HS-27A (cell line): Measurements from ENCODE around the gene ITPR3.

Source experiments
- DNase-seq: peaks from one replicate; pipeline ENCODE4 v3.0.0-alpha.2; 2012; ENCODE audit warnings: low read depth, missing footprints

ITPR3 gene

DNA sequence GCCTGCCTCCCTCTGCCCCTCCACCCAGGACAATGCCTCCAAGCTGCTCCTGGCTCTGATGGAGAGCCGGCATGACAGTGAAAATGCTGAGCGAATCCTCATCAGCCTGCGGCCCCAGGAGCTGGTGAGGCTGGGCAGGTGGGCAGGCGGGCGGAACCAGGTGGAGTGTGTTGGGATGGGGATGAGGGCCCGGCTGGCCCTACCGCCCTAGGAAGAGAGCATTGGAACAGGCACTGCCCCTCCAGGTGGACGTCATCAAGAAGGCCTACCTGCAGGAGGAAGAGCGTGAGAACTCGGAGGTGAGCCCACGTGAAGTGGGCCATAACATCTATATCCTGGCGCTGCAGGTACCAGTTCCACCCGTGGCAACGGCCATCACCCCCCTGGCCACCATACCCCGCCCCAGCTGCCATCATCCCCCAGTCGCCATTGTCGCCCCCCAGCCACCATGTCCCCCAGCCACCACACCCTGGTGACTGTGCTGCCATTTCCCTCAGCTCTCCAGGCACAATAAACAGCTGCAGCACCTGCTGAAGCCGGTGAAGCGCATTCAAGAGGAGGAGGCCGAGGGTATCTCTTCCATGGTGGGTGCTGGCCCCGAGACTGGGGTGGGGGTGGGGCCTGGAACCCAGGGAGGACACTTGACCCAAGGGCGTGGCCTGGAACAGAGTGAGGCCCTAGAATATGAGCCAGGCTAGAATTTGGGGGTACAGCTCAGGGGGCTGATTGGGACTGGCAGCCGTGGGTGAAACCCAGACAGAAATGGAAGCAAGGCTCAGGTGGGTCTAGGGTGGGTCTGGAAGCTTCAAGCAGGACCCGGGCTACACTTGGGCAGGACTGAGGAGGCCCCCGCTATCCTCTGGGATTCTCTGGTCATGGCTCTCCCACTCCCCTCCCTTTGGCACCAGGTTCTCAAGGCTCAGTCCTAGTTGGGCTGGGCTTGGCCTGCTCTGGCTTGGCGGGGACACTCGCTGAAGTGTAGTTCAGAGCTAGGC, 66.2 kb downstream of the ITPR3 start:
- no peak for DNase-seq

DNA sequence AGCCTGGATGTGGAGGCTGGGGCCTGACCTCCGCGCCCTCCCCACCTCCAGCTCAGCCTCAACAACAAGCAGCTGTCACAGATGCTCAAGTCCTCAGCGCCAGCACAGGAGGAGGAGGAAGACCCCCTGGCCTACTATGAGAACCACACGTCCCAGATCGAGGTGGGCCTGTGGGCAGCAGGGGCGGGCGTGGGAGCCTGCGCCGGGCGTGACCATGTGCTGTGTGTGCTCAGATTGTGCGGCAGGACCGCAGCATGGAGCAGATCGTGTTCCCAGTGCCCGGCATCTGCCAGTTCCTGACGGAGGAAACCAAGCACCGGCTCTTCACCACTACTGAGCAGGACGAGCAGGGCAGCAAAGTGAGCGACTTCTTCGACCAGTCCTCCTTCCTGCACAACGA, 66.9 kb downstream of the ITPR3 start:
- no peak for DNase-seq

DNA sequence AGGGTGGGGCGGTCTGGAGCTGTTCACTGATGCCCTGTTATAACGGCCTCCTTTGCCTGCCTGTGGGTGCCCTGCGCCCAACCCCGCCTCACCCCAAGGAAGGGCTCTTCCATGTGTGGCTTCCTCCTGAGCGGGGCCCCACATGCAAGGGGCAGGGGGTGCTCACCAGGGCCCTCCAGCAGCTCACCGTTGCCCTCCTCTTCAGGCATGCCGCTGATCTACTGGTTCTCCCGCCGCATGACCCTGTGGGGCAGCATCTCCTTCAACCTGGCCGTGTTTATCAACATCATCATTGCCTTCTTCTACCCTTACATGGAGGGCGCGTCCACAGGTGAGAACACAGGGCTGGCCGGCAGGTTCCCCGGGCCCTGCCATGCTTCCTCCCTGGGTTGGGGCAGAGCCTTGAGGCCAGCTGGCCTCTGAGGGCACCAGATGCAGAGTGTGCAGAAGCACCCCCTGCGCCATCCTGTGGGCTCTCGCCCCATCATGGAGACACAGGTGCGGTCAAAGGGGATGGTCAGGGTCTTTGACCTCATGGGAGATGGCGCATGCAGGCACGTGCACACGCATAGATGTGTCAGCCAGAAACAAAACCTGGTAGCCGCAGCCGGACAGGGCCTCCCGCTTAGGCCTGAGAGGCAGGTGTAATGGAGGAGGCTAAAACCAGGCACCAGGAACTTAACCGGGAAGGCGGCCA, 67.5 kb downstream of the ITPR3 start:
- no peak for DNase-seq

DNA sequence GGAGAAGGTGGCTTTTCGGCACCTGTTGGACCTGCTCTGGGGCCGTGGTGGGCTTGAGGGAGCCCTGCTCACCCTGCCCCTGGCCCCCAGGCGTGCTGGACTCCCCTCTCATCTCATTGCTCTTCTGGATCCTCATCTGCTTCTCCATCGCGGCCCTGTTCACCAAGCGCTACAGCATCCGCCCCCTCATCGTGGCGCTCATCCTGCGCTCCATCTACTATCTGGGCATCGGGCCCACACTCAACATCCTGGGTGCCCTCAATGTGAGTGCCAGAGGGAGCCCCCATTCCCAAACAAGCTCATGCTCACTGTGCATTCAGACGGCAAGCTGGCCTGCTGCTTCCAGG, 68.0 kb downstream of the ITPR3 start:
- no peak for DNase-seq

- DNase-seq: no peak
These were observed 68.8 kb downstream of the ITPR3 start for GRCh38 chr6:33689879-33690278.

GRCh38 chr6:33690766-33691165, 69.6 kb downstream of the ITPR3 start:
- DNase-seq: no peak

- DNase-seq: no peak
These were observed 70.4 kb downstream of the ITPR3 start for GRCh38 chr6:33691456-33692077.

GRCh38 chr6:33692078-33692759, 71.1 kb downstream of the ITPR3 start:
- DNase-seq: no peak

GRCh38 chr6:33692760-33693158, 71.6 kb downstream of the ITPR3 start:
- no peak for DNase-seq

DNA sequence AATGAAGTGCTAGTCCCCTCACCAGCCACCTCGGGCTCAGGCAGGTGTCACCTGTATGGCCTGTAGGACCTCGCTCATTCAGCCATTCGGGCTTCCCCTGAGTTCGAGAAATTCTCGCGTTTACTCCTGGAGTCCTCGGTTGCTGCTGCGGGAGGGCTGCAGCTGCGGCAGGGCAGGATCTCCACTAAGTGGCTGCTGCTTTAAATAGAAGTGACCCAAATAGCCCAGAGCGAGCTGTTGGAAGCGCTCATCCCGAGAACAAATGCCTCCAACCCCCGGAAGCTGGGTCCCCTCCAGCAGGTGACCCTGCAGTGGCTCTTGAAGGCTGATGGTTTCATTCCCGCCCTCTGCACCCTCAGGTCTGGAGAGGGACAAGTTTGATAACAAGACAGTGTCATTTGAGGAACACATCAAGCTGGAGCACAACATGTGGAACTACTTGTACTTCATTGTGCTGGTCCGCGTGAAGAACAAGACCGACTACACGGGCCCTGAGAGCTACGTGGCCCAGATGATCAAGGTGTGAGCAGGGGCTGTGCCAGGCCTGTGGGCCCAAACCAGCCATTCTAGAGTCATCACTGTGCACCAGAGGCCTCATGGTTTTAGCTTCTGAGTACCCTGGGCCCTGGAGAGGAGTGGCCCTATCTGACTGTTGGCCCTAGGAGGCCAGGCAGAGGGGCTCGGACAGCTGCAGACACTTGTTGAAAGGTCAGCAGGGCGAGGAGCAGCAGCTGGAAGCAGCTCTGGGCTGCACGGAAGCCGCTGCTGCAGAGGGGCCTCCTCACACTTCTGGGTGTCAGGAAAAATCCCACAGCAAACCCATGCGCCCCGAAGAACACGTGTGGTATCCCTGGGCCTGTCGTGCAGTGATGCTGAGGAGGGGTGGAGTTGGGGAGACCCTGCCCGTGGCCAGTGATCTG, 72.3 kb downstream of the ITPR3 start:
- no peak for DNase-seq

- DNase-seq: no peak
These were observed 73.3 kb downstream of the ITPR3 start for GRCh38 chr6:33694401-33694931.

DNA sequence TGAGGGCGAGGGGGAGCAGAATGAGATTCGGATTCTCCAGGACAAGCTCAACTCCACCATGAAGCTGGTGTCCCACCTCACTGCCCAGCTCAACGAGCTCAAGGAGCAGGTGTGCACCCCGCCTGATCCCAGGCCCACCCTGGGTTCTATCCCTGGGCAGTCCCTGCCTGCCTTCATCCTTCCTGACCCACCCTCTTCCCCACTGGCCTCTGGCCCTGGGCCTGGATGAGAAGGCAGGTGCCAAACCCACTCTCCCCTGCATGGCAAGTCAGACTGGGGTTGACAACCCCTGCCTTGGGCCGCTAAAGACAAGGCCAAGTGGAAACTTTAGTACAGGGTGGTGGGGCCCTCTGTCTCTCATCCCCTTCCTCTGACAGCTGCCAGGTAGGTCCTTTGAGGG, 73.9 kb downstream of the ITPR3 start:
- no peak for DNase-seq

DNA sequence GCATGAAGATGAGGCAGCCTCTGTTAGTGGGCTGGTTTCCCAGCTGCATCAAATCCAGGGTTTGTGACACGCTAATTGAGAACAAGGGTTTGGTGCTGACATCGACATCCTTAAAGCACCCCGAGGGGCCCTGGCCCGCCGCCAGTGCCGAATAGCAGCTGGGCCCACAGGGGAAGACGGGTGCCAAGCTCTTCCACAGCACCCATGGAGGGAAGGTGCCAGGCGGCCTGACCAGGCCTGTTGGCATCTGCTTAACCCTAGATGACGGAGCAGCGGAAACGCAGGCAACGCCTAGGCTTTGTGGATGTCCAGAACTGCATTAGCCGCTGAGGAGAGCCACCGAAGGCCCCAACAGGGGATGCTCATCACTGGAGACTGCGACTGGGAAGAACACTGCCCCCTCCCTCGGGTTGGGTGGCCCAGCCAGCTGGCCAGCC, 74.3 kb downstream of the ITPR3 start:
- DNase-seq: no peak

DNA sequence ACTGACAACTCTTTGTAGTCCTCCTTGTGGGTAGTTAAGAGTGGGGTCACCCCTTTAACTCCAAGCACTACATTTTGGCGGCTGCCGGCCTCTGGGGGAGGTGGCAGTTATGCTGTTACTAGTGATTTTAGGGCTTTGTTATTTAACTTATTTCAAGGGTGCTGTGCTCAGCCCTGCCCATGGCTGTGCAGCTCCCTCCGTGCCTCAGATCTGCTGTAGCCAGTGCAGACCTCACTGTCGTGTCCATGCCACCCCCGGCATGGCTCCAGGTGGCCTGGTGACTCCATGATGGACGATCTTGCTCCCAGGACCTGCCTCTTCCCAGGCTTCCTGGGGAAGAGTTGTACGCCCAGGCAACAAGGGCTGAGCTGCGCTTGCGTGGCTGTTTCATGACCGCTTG, 75.0 kb downstream of the ITPR3 start:
- no peak for DNase-seq

- no peak for DNase-seq
These were observed 75.7 kb downstream of the ITPR3 start for GRCh38 chr6:33696548-33697518.

- DNase-seq: no peak
These were observed 76.7 kb downstream of the ITPR3 start for GRCh38 chr6:33697845-33698244.

GRCh38 chr6:33698494-33698893, 77.4 kb downstream of the ITPR3 start:
- no peak for DNase-seq

DNA sequence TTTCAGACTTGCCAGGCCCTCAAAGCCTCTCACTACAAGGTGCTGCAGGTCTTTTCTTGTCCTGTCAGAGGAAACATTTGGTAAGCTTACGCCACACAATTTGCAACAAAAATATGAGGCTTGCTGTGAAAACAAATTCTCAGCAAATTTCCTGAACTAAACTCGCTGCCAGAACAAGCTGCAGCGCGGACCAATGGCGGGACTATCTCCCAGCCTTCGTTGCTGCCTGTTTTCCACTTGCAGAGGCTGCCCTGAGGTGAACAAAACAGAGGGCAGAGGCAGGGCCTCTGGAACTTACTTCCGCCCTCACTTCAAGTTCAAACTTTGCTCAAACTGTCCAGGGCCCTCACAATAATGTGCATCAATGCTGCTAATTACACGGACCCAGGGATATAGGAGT, 78.0 kb downstream of the ITPR3 start:
- no peak for DNase-seq

GRCh38 chr6:33699739-33700138, 78.6 kb downstream of the ITPR3 start:
- DNase-seq: no peak
